HL-60 (cell line): ENCODE results near the gene WRAP53.

Experiments
- DNase-seq, 2 experiments: peaks; one replicate each; pipeline ENCODE4 v3.0.0-alpha.2; 2010 to 2020; ENCODE audit warnings: low read depth in 1 of 2, low spot score in 1 of 2
- H3K27ac ChIP-seq: fragments of 250-450 bp; sonication (Bioruptor Pico); replicated peaks from 2 replicates; pipeline ENCODE4 v1.5.1; 2020; ENCODE audit warnings: mild to moderate bottlenecking, moderate library complexity
- H3K27me3 ChIP-seq: fragments of 250-450 bp; sonication (Bioruptor Pico); 2 replicates; pipeline ENCODE4 v1.5.1; 2021; ENCODE audit warnings: mild to moderate bottlenecking, moderate library complexity; ENCODE audit not compliant: insufficient read depth, poor library complexity, severe bottlenecking
- H3K4me3 ChIP-seq: replicated peaks from 2 replicates; pipeline ENCODE4 v1.5.1; 2011; ENCODE audit warnings: mild to moderate bottlenecking, control low read depth, low read length; ENCODE audit not compliant: insufficient read depth
- GABPA ChIP-seq: IDR thresholded peaks from 2 replicates; pipeline ENCODE4 v1.6.1; 2012; ENCODE audit warnings: low read depth
- POLR2AphosphoS5 ChIP-seq: IDR thresholded peaks from 2 replicates; pipeline ENCODE4 v1.6.1; 2012; ENCODE audit warnings: low read depth
- SPI1 ChIP-seq: IDR thresholded peaks from 2 replicates; pipeline ENCODE4 v1.6.1; 2012; ENCODE audit warnings: low read depth, mild to moderate bottlenecking, borderline replicate concordance
- TF ChIP-seq, protein P1 (sequence below): IDR thresholded peaks from one replicate; pipeline ENCODE4 v1.5.1; 2011; ENCODE audit warnings: low read length, control low read depth, inconsistent platforms; ENCODE audit not compliant: insufficient read depth
- TF ChIP-seq, protein P2 (sequence below): IDR thresholded peaks from 2 replicates; pipeline ENCODE4 v1.6.1; 2012; ENCODE audit warnings: low read depth; ENCODE audit not compliant: insufficient replicate concordance

WRAP53 gene

DNA sequence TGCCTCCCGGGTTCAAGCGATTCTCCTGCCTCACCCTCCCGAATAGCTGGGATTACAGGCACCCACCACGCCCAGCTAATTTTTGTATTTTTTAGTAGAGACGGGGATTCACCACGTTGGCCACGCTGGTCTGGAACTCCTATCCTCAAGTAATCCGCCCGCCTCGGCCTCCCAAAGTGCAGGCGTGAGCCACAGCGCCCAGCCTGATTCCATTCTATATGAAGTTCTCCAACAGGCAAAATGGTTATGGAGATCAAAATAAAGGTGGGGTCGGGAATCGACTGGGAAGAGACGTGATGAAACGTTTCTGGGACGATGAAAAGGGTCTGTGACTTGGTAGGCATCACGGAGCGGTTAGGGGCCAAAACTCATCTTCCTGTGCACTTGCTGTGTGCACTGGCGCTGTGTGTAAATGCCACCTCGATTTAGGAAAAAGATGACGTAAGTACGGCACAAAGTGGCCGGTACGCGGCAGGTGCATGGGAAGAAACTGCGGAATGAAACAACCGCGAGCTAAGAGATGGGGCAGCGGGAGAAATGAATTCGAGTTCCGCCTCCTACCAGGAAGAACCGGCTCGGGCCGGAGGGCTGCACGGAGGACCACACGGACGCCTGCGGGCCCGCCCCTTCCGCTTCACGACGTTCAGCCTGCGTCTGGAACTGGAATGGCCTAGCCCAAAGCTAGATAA, 2.6 kb upstream of the WRAP53 start:
- H3K4me3 ChIP-seq, result peak overlapping the region; percentile 73
- H3K27ac ChIP-seq, result peak overlapping the region; percentile 96
- DNase-seq, result peak; percentile 79 to 84
- H3K27me3 ChIP-seq, result no peaks in the 10 kb centered on the region
- TF ChIP-seq GABPA, result peak; percentile 66
- no peak; the same call in 1 of the 2 replicates for TF ChIP-seq SPI1

DNA sequence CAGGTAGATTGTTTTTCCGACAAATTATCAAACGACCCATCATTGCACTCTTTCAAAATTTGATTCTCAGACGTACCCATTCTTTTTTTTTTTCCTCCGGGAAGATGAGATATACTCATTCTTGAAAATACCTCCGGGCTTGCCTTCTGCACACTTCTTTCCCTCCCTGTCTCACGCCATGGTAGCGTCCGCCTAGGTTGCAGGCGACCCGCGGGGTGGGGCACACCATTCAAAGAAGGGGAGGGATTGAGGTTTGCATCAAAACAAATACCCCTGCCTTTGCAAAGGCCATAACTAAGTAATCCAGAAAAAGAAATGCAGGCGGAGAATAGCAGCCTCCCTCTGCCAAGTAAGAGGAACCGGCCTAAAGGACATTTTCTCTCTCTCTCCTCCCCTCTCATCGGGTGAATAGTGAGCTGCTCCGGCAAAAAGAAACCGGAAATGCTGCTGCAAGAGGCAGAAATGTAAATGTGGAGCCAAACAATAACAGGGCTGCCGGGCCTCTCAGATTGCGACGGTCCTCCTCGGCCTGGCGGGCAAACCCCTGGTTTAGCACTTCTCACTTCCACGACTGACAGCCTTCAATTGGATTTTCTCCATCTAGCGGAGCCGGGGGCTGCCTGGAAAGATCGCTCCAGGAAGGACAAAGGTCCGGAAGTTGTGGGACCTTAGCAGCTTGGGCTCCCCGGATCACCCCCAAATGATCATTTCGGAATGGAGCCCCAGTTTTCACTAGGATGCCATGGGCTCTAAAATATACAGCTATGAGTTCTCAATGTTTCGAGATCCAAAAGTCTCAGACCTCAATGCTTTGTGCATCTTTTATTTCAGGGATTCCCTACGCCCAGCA, 1.8 kb upstream of the WRAP53 start:
- Histone ChIP-seq H3K27me3 (no peaks in the 10 kb centered on the region), H3K4me3 (peak overlapping the region; percentile 73), H3K27ac (peak overlapping the region; percentile 96)
- TF ChIP-seq, protein P1, sequence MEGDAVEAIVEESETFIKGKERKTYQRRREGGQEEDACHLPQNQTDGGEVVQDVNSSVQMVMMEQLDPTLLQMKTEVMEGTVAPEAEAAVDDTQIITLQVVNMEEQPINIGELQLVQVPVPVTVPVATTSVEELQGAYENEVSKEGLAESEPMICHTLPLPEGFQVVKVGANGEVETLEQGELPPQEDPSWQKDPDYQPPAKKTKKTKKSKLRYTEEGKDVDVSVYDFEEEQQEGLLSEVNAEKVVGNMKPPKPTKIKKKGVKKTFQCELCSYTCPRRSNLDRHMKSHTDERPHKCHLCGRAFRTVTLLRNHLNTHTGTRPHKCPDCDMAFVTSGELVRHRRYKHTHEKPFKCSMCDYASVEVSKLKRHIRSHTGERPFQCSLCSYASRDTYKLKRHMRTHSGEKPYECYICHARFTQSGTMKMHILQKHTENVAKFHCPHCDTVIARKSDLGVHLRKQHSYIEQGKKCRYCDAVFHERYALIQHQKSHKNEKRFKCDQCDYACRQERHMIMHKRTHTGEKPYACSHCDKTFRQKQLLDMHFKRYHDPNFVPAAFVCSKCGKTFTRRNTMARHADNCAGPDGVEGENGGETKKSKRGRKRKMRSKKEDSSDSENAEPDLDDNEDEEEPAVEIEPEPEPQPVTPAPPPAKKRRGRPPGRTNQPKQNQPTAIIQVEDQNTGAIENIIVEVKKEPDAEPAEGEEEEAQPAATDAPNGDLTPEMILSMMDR, result no peak
- peak; percentile 69; the same call in 1 of the 2 replicates for TF ChIP-seq POLR2AphosphoS5
- TF ChIP-seq GABPA, result no peak
- TF ChIP-seq SPI1, result no peak
- TF ChIP-seq, protein P2, sequence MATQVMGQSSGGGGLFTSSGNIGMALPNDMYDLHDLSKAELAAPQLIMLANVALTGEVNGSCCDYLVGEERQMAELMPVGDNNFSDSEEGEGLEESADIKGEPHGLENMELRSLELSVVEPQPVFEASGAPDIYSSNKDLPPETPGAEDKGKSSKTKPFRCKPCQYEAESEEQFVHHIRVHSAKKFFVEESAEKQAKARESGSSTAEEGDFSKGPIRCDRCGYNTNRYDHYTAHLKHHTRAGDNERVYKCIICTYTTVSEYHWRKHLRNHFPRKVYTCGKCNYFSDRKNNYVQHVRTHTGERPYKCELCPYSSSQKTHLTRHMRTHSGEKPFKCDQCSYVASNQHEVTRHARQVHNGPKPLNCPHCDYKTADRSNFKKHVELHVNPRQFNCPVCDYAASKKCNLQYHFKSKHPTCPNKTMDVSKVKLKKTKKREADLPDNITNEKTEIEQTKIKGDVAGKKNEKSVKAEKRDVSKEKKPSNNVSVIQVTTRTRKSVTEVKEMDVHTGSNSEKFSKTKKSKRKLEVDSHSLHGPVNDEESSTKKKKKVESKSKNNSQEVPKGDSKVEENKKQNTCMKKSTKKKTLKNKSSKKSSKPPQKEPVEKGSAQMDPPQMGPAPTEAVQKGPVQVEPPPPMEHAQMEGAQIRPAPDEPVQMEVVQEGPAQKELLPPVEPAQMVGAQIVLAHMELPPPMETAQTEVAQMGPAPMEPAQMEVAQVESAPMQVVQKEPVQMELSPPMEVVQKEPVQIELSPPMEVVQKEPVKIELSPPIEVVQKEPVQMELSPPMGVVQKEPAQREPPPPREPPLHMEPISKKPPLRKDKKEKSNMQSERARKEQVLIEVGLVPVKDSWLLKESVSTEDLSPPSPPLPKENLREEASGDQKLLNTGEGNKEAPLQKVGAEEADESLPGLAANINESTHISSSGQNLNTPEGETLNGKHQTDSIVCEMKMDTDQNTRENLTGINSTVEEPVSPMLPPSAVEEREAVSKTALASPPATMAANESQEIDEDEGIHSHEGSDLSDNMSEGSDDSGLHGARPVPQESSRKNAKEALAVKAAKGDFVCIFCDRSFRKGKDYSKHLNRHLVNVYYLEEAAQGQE, result no peak
- peak in 1 of 2 experiments; percentile 68 for DNase-seq

DNA sequence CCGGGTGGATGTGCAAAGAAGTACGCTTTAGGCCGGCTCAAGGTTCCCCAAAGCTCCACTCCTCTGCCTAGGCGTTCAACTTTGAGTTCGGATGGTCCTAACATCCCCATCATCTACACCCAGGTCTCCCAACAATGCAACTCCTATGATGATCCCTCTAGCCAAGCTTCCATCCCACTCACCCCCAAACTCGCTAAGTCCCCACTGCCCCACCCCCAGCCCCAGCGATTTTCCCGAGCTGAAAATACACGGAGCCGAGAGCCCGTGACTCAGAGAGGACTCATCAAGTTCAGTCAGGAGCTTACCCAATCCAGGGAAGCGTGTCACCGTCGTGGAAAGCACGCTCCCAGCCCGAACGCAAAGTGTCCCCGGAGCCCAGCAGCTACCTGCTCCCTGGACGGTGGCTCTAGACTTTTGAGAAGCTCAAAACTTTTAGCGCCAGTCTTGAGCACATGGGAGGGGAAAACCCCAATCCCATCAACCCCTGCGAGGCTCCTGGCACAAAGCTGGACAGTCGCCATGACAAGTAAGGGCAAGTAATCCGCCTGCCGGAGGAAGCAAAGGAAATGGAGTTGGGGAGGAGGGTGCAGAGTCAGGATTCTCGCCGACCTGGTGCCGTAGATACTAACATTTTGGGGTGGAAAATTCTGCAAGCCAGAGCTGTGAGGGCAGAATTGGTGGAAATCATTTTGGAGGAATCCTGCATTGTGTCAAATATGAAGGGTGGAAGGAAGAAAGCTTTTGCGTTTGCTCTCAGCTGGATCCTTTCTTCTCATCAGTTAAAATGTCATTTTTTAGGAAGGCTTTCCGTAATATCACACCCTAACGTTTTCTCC, 987 bp upstream of the WRAP53 start, which contains the start of gene TP53:
TSS of gene TP53 (minus strand) at position 419 of the 836 bp plus-strand sequence. CDS start 10,896 bp downstream, outside the sequence.
- H3K27ac ChIP-seq, result peak within 1 kb of the TSS; percentile 96
- TF ChIP-seq, protein P1, result no peak
- TF ChIP-seq POLR2AphosphoS5 (peak; percentile 92), SPI1 (no peak), GABPA (no peak)
- TF ChIP-seq, protein P2, result peak; percentile 58
- DNase-seq, result peak; percentile 89
- H3K4me3 ChIP-seq, result peak within 1 kb of the TSS; percentile 73
- H3K27me3 ChIP-seq, result no peaks in the 10 kb centered on the region
